HG03565 (cell line): Measurements from ENCODE around the gene MADCAM1.

Source experiments
- ATAC-seq: cut with Tn5 transposase; IDR thresholded peaks from one replicate; pipeline ENCODE4 v1.9.1; 2021; ENCODE audit warnings: mild to moderate bottlenecking, moderate library complexity; ENCODE audit not compliant: unreplicated experiment

The MADCAM1 gene

DNA sequence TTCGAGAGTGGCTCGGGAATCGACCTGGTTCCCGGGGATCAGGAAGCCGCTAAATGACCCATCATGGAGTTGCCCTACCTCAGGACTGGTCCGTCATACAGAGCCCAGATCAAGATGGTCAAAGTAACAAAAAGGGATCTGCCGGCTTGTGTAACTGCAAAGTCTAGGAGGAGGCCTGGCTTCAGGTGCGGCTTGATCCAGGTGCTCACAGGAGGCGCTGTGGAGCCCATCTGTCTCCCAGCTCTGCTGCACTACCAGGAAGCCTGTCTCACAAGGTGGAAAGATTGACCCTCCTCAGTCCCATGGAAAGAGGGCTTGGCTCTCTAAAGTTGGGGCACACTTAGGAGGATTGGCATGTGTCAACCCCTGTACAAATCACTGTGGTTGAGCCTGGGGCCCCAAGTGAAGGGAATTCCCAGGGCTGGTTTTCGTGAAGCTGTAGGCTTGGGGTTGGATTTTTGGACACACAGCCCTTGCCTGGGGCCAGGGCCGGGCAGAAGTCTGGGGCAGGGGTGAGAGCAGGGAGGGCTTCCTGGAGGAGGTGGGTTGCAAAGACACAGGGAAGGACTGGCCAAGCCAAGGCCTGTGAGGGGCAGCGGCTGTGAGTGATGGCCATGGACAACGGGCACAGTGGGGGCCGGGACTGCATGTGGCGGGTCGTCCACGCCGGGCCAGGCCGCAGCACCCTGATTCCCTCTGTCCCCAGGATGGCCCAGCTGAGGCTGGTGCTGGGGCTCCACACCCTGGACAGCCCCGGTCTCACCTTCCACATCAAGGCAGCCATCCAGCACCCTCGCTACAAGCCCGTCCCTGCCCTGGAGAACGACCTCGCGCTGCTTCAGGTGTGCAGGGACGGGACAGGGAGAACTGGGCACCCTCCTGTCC is 51.8 kb downstream of the MADCAM1 start:
- no peak for ATAC-seq

DNA sequence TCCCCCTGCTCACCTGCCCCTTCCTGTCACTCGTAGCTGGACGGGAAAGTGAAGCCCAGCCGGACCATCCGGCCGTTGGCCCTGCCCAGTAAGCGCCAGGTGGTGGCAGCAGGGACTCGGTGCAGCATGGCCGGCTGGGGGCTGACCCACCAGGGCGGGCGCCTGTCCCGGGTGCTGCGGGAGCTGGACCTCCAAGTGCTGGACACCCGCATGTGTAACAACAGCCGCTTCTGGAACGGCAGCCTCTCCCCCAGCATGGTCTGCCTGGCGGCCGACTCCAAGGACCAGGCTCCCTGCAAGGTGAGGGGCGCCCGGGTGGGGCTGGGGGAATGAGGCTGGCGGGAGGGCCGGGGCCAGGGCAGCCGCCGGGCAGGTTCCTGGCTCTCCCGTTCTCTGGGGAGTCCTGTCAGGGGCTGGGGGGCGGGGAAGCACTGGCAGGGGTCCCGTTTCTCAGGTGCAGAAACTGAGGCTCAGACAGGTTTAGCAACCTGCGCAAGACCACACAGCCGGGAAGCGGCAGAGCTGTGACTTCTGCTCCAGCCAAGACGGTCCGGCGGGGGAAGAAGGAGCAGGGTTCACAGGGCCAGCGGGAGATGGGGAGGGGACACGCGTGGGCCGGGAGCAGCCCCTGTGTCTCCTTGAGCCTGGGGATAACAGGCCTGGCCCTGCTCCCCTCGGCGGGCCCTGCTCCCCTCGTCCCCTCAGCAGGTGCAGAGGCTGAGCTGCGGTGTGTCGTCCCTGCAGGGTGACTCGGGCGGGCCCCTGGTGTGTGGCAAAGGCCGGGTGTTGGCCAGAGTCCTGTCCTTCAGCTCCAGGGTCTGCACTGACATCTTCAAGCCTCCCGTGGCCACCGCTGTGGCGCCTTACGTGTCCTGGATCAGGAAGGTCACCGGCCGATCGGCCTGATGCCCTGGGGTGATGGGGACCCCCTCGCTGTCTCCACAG is 52.9 kb downstream of the MADCAM1 start:
- no peak for ATAC-seq

DNA sequence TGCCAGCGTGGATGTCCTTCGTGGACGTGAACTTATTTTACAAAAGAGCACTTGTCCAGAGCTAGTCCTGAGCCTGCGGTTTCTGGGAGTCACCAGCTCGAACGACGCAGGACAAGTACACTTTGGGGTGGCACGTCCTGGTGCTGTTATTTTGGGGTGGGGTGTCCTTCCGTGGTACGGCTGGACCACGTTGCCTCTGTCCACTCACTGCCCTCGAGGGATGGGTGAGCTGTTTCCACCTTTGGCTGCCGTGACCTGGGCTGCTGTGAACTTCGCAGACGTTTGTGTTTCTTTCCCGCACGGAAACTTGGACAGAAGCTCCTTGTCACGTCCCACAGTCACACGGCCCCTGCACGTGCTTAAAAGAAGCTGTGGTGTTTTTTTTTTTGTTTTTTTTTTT is 58.5 kb downstream of the MADCAM1 start:
- no peak for ATAC-seq
